Right hindlimb (tissue), 1 donor: ENCODE measurements around the gene MAP3K9.

Experiments
- DNase-seq: peaks from one replicate; pipeline ENCODE4 v3.0.0-alpha.2; 2018

The MAP3K9 gene

DNA sequence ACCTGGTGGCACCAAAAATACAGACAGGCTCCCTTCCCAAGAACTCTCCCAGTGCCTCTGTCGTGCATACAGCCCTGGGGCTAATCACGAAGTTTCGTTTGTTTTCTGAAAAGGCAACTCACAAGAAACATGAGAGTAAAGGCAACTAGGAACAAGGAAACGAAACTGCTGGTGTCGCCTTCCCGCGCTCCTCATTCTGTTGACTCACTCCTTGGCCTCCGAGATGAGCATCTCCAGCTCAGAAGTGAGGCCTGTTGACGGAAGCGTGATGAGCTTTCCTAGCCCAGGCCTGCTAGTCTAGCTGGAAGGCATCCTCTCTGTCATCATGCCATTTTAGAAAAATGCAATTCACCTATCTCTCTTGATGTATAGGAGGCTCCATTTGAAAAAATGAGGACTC, 117.1 kb downstream of the MAP3K9 start:
- DNase-seq = no peak

DNA sequence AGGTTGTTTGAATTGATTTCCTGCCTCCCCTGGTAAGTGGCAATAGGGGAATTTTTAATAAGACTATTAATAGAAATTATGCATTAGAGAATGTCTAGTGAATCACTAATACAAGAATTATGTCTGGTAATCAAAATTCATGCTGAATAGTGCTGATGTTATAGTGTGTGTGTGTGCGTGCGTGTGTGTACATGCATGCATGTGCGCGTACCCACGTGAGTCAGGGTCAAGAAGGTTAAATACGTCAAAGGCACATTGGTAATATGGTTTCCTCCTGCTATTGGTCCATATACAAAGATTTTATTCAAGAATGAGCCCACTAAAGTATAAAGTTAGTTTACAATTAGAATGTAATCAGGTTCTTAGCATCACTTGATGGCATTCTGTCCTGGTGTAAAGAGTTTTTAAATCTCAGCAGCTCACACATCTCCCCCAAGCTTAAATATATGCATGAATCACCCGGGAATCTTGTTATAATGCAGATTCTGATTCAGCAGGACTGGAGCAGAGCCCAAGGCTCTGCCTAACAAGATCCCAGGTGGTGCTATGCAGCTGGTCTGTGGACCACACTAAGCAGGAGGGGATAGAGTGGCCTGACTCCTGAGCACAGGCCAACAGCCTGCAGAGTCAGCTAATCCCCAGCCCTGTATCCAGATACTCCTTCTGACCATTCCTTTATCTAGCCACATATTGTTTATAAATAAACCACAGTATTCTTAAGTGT, 123.7 kb downstream of the MAP3K9 start:
- no peak for DNase-seq

DNA sequence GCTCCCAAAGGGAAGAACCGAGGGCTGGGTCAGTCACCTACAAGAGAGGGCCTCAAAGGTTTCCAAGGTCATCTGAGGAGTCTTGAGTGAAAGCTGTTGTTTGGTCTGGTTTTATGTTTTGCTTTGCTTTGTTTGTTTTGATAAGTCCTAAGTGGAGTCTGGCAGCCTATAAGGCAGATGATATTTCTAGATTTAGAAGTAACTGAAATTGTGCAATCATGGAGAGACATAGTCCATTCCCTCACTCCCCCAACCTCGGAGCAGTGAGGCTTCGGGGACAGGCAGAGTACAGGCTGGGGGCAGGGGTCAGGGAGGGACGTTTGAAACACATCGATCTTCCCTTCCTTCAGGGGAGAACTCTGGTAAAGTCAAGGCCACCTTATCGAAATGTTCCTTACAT, 125.3 kb downstream of the MAP3K9 start:
- no peak for DNase-seq

DNA sequence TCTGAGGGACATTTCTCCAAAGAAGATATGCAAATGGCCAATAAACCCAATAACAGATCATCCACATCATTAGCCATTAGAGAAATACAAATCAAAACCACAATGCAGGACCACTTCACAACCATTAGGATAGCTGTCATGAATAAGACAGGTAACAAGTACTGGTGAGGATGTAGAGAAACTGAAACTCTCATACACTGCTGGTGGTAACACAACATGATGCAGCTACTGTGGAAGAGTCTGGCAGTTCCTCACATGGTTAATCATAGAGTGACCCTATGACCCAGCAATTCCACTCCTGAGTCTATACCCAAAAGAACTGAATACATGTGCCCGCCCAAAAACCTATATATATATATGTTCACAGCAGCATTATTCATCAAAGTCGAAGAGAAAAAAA, 128.6 kb downstream of the MAP3K9 start:
- no peak for DNase-seq

DNA sequence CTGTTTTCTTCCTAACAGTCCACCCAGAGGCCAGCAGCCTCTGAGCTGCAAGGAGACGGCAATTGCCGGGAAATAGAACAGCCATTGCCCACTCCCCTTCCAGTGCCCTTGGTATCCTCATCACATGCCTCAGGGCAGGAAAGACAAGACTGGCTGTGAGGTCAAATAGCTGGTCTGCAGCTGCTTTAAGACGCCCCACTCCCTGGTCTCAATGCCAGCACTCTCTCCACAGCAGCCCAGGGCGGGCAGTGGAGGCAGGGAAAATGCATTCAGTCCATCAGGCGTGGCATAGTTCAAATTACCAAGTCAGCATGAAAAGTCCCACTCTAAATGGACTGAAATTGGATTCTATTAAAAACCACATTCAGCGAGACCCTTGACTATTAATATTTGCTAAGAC, 132.0 kb downstream of the MAP3K9 start:
- DNase-seq = no peak
